ENCODE measurements around the gene DHRS12.

Gene DHRS12

DNA sequence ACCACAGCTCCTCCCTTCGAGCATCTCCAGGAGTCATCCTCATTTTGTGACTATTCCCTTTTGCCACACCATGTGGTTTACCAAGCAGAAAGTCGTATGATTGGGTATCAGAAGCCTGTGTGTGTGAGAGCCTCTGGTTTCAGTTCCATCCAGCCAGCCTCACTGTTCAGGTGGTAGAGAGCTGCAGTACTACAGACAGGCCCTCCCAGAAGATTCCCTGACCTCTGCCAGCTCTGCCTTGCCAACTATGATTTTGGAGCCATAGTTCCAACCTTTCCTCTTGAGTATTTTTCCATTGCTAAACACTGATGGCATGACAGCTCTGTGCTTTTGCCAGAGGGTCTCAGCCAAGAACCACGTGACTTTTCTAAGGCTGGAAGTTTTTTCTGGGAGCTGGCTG, 82.5 kb downstream of the DHRS12 start:
- DNase-seq: no peak

DNA sequence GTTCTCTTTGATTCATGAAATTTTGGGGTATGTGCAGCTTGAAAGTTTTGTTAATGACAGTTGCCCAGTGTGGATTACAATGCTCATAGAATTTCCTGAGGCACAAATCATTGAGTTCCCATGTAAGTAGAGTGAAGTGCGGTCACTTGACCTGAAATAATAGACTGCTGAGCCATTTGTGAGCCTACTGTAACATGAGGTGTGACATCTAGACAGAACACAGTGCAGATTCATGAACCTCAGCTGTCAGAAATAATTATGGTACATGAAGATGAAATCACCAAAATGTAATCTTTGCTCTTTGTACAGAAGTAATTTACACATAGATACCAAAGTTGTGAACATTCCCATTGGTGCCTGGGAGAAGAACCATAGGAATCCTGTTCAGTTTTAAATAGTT, 84.6 kb downstream of the DHRS12 start:
- DNase-seq: no peak
